ENCODE measurements around the gene EVI5L. TPM values are rescaled to one million over a fixed set of nuclear protein-coding genes. Genes with fewer than 3 reads are reported as not detected.

EVI5L gene
- total and polyA plus RNA-seq, 2 of the 8 experiments (the other 6 are each of a cell fraction or from before 2014, with no cell fraction given): 7.2 to 11.0 TPM

GRCh38 chr19:7806876-7807275 lies 23.1 kb upstream of the EVI5L start (continued):
- TF ChIP-seq CHD2 (IDR thresholded peaks at IDR 0.05; ENCODE audit: low read length) (no peak), SRF (IDR thresholded peaks at IDR 0.05; ENCODE audit: low read depth, low read length) (no peak), CREB1 (IDR thresholded peaks at IDR 0.05) (no peak), BCL11A (IDR thresholded peaks at IDR 0.05; ENCODE audit: low read depth in 2 of 2, low read length in 2 of 2) (no peak), NANOG (IDR thresholded peaks at IDR 0.05; ENCODE audit: insufficient read depth, low read depth, low read length, poor library complexity, severe bottlenecking) (no peak)
